Measurements from ENCODE around the gene PPP5C.
A peak's percentile ranks its signal among the peaks of the same experiment; 100 is the strongest.

The PPP5C gene

GRCh38 chr19:46345157-46345556 is 1.7 kb upstream of the PPP5C start:
- TF ChIP-seq, protein P1, sequence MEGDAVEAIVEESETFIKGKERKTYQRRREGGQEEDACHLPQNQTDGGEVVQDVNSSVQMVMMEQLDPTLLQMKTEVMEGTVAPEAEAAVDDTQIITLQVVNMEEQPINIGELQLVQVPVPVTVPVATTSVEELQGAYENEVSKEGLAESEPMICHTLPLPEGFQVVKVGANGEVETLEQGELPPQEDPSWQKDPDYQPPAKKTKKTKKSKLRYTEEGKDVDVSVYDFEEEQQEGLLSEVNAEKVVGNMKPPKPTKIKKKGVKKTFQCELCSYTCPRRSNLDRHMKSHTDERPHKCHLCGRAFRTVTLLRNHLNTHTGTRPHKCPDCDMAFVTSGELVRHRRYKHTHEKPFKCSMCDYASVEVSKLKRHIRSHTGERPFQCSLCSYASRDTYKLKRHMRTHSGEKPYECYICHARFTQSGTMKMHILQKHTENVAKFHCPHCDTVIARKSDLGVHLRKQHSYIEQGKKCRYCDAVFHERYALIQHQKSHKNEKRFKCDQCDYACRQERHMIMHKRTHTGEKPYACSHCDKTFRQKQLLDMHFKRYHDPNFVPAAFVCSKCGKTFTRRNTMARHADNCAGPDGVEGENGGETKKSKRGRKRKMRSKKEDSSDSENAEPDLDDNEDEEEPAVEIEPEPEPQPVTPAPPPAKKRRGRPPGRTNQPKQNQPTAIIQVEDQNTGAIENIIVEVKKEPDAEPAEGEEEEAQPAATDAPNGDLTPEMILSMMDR (conservative IDR thresholded peaks at IDR 0.05; ENCODE audit: control insufficient read depth, insufficient read depth, low read depth, low read length) = no peak
- DNase-seq (ENCODE audit: low read depth) = no peak
- no peak overlapping the region for H3K4me3 ChIP-seq (ENCODE audit: control insufficient read depth, low read depth, low read length)

- no peak for DNase-seq (ENCODE audit: low read depth)
- TF ChIP-seq, protein P1 (conservative IDR thresholded peaks at IDR 0.05; ENCODE audit: control insufficient read depth, insufficient read depth, low read depth, low read length) = no peak
- H3K4me3 ChIP-seq (ENCODE audit: control insufficient read depth, low read depth, low read length) = peak overlapping the region; percentile 94
These were observed 641 bp downstream of the PPP5C start for GRCh38 chr19:46347572-46347883.

DNA sequence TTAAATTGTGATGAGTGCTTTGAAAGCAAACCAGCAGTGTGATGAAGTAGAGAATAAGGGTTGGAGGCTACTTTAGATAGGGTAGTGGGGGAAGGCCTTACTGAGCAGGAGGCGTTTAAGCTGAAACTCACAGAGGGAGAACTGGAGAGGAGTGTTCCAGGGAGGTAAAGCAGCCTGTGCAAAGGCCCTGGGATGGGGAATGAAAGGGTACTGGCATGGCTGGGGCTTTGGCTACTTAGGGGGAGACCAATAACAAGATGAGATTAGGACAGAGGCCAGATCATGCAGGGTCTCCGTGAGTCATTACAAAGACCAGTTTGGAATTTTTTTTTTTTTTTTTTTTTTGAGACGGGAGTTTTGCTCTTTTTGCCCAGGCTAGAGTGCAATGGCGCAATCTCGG is 1.1 kb downstream of the PPP5C start:
- no peak for DNase-seq (ENCODE audit: low read depth)
- TF ChIP-seq, protein P1 (conservative IDR thresholded peaks at IDR 0.05; ENCODE audit: control insufficient read depth, insufficient read depth, low read depth, low read length) = no peak
- H3K4me3 ChIP-seq (ENCODE audit: control insufficient read depth, low read depth, low read length) = peak overlapping the region; percentile 94

GRCh38 chr19:46349311-46349993 is 2.6 kb downstream of the PPP5C start:
- TF ChIP-seq, protein P1 (conservative IDR thresholded peaks at IDR 0.05; ENCODE audit: control insufficient read depth, insufficient read depth, low read depth, low read length) = no peak
- no peak overlapping the region for H3K4me3 ChIP-seq (ENCODE audit: control insufficient read depth, low read depth, low read length)
- DNase-seq (ENCODE audit: low read depth) = no peak

DNA sequence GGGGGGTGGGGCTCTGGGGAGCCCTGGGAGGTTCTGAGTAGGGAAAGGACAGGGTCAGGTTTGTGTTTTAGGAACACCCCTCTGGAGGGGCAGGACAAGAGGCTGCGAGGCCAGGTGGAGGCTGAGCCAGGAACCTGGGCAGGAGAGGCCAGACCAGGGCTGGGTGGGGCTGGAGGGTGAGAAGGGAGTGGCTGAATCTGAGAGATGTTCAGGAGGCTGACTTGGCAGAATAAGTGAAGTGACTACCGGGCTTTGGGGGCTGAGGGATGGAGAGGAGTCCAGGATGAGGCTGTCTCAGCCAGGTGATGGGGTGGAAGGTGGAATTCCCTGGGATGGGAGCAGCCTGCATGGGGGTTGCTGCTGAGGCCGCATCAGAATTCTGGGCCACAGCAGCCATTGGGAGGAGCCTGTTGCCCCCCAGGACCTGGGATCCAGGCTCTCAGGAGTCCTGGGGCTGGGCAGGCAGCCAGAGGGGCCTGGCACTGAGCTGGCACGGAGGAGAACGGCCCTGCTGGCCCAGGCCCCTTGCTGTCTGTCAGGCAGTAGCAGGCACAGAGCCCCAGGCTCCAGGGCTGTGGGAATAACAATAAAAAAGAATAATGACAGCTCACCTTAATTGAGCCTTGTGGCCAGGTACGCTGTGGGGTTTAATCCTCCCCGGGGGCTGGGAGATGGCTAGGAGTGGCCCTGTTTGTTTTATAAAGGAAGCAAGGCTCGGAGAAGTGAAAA is 3.3 kb downstream of the PPP5C start:
- no peak for DNase-seq (ENCODE audit: low read depth)
- TF ChIP-seq, protein P1 (conservative IDR thresholded peaks at IDR 0.05; ENCODE audit: control insufficient read depth, insufficient read depth, low read depth, low read length) = no peak
- H3K4me3 ChIP-seq (ENCODE audit: control insufficient read depth, low read depth, low read length) = no peak overlapping the region

- TF ChIP-seq, protein P1 (conservative IDR thresholded peaks at IDR 0.05; ENCODE audit: control insufficient read depth, insufficient read depth, low read depth, low read length) = no peak
- no peak overlapping the region for H3K4me3 ChIP-seq (ENCODE audit: control insufficient read depth, low read depth, low read length)
- no peak for DNase-seq (ENCODE audit: low read depth)
These were observed 3.9 kb downstream of the PPP5C start for GRCh38 chr19:46350758-46351159.

All from fibroblast of mammary gland (primary cell).